ENCODE results near the gene SEMA3D.

- no peak for TF ChIP-seq KAT7 (CRISPR knock-in tag; IDR thresholded peaks at IDR 0.05; ENCODE audit: borderline replicate concordance)
- TF ChIP-seq ADNP (tag; IDR thresholded peaks at IDR 0.05) = no peak
- TF ChIP-seq ZNF217 (CRISPR knock-in tag; IDR thresholded peaks at IDR 0.05) = no peak
Measured at GRCh38 chr7:85101347-85101746, 85.5 kb downstream of the SEMA3D start.

Data from K562 (cell line).